Daoy (cell line): Measurements from ENCODE around the gene TFF1. TPM values are rescaled to one million over a fixed set of nuclear protein-coding genes. Genes with fewer than 3 reads are reported as not detected.
"Not testable (repeated sequence)": the region's sequence is repeated elsewhere in the genome, so short reads cannot be mapped to it uniquely, and the experiment has no call there.

Source experiments
- DNase-seq: peaks from one replicate; pipeline ENCODE4 v3.0.0-alpha.2; 2015; ENCODE audit warnings: low read depth
- total RNA-seq: library from RNA; depleted of rRNA; stranded (reverse); fragments of >200 nt; shearing (Covaris generic); gene quantifications from 2 replicates; pipeline ENCODE4 v1.2.3, GENCODE V29; 2014; rRNA removed

The TFF1 gene
- total RNA-seq, result not detected in 2 replicates

DNA sequence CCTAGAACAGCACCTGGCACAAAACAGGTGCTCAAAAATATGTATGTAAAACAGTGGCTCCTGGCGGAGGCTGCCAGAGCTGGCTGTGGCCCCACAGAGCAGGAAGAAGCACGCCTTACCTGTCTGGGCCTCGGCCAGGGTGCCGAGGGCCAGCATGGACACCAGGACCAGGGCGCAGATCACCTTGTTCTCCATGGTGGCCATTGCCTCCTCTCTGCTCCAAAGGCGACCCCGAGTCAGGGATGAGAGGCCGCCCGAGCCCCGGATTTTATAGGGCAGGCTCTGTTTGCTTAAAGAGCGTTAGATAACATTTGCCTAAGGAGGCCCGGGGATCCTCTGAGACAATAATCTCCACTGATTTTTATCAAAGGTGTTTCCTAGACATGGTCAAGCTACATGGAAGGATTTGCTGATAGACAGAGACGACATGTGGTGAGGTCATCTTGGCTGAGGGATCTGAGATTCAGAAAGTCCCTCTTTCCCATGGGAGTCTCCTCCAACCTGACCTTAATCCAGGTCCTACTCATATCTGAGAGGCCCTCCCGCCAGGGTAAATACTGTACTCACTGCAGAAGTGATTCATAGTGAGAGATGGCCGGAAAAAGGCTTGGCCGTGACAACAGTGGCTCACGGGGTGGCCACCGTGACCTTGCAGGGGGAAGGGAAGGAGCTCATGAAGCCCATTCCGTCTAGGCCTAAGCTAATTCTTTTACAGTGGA lies at the start of gene TFF1:
TSS of gene TFF1 (minus strand) at position 244 of the 719 bp plus-strand sequence. CDS start at position 204, 40 bp downstream.
- DNase-seq, result peak; percentile 75

DNA sequence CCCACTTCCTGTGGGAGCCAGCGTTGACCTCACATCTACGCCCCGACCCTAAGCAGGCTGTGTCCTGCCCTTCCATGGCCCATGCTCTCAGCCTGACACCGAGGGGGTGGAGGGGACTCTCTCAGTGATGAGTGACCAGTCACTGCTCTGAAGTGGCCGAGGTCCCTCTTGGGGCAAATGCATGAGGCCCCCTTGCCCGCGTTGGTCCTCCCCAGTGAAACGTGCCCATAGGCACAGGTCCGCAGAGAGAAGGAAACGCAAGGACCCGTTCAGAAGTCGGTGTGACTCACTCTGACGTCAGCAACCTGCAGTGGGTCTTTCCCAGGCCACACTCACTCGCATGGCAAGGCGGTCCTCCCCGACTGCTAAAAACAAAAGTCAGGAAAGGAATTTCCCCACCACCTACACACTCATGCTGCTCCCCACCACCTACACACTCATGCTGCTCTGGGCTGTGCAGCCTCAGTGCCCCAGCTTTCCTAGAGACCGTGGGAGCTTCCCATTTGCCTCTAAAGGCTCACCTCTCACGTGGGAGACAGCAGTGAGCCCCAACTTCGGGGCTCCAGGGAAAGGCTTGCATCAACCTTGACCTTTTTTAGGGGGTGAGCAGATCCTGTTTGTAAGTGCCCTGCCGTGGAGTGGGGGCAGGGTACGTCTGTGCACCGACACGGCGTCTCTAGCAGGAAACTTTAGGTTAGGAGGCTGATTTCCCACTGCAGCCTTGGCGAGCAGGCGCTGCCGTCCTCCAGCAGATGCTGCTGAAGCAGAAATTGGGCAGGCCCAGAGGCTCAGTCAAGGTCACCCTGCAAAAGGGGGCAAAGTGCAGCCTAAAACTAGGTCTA lies 48.8 kb upstream of the TFF1 start:
- peak; percentile 99 for DNase-seq

DNA sequence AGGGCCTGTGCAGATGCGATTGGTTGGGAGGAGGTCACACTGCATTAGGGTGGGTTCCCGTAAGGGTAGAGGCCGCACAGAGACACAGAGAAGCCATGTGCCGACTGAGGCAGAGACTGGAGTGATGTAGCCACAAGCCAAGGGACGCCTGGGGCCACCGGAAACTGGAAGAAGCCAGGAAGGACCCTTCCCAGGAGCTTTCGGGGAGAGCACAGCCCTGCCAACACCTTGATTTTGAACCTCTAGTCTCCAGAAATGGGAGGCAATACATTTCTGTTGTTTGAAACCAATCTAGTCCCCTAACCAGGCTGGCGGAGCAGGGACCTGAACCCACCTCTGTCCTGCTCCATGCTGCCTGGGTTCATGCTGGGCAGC lies 48.2 kb upstream of the TFF1 start:
- DNase-seq, result no peak

DNA sequence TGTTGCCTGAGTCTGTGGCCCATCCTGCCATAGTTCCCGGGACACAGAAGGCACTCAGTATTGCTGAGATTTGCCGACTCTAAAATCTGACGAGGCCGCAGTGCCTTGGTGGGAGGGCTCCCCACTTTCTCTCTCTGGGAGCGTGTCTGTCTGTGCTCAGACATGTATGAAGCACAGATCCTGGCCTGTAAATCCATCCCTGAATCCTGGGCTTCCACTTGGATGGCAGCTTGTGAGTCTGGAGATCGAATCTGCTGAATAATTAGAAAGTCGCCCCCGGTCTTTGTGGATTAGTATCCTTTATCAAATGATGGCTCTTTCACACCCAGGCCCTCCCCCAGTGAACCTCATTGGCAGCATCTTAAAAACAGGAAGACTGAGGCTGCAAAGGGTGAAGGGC lies 47.7 kb upstream of the TFF1 start:
- DNase-seq, result no peak

DNA sequence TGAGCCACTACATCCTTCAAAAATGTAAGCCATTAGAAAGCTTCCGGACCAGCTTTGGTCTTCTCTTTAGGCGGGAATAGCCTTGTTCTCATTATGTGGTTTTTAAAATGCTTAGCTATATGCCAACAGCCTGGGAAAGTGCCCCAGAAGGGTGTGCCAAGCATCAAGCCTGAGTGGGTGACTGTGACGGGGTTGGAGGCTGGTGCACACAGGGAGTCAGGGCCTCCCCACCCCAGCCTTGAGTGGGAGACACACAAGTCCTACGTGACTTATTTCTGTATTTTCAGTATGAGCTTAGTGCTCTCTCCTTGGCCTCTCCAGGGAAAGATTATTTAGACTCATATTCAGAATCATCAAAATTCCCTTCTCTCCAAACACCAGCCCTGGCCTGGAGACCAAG lies 47.2 kb upstream of the TFF1 start:
- DNase-seq, result peak; percentile 24

DNA sequence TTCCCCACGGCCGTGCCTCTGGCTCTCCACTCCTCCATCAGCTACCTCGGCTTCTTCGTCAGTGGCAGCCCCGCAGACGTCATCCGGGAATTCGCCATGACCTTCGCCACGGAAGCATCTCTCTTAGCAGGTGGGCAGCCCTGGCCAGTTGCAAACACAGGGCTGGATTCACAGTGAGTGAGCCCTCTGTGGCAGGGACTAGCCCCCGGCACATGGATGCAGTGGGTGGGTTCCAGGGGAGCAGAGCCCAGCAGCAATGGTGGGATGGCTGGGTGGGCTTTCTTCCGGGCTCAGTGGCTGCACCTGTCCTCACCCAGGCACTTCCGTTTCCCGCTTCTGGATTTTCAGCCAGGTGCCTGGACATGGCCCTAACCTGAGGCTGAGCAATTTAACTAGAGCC lies 46.8 kb upstream of the TFF1 start:
- no peak for DNase-seq

DNA sequence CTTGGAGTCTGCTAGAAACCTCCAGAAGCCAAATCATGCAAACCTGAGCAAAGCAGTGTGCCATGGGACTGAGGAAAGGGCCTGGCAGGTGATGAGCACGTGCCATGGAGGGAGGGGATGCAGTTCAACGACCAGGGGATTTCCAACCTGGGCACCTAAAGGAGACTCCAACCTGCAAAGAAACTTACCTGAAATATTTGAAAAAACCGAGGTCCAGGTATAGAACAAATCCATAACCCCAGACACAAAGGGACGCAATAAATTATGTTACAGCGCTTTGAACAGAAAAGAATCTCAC lies 46.2 kb upstream of the TFF1 start:
- no peak for DNase-seq

DNA sequence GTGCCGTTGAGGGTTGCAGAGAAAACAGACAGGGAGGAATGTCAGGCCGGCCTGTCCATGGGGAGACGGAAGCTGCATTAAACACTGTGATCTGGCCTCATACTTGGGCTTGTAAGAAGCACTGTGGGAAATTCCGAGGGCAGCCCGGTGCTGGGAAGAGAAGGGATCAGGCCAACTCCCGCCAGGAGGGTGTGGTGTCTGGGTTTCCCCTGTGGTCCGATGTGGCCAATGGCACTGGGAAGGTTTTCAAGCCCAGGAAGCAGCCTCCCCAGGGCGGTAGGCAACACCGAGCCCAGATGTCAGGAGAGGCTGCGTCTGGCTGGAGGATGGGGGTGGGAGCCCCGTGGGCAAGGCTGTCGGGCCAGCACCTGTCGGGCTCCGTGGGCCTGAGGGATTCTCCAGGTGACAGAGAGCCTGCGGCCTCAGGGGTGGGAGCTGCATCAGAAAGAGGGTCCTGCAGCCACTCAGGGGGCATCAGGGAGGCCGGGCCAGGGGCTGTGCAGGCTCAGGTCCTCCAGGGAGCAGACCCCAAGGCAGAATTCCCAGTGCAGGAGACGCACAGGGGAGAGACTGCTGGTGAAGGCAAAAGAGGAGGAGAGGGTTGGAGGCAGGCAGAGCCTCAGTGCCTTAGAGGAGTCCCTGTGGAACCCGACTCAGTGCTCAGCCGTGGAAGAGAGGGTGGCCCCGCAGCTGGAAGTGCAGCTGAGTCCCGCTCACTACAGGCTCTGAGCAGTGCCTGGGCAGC lies 45.7 kb upstream of the TFF1 start:
- peak; percentile 79 for DNase-seq

DNA sequence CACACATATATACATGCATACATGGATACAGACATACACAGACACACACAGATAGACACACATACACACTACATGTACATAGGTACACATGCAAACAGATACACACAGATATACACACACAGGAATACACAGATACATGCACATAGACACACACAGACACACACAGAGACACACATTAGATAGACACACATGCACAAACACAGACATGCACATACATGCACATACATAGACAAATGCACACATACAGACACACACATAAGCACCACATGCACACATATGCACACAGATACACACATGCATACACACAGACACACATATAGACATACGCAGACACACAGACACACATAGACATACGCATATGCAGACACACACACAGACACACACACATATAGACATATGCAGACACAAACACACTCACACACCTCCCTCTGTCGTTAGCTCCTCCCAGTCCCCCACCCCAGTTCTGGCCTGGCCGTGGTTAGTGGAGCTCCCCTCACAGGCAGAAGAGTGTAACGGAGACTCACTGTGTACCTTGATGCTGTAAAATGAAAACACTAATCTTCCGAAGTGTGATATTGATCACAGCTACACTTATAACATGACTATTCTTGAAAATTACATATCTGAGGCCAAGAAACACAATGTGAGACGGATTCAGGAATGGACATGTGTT lies 45.0 kb upstream of the TFF1 start:
- DNase-seq, result peak; percentile 54

DNA sequence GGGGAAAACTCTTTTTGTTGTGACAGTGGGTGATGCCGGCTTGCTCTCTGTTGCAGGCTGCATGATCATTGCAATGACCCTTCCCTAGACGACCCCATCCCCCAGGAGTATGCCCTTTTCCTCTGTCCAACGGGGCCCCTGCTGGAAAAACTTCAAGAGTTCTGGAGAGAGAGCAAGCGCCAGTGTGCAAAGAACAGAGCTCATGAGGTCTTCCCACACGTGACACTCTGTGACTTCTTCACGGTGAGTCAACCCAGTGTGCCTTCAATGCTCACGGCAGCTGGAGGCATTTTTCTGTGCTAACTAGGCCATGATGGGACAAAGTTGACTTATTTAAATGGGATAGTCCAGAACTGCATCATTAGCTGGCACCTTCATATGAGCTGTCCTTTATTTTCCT lies 43.0 kb upstream of the TFF1 start:
- DNase-seq, result no peak

DNA sequence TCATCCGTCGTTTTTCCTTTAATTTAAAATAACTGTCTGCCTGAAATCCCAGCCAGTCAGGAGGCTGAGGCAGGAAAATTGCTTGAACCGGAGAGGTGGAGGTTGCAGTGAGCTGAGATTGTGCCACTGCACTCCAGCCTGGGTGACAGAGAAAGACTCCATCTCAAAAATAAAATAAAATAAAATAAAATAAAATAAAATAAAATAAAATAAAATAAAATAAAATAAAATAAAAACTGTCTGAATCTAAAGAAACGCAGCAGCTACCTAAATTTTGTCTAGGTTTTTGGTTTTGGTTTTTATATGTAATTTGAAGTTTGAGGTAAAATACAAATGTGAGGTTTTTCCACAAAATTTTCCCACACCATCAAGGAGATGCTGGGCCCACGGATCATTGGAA lies 42.4 kb upstream of the TFF1 start:
- not testable (repeated sequence) for DNase-seq

DNA sequence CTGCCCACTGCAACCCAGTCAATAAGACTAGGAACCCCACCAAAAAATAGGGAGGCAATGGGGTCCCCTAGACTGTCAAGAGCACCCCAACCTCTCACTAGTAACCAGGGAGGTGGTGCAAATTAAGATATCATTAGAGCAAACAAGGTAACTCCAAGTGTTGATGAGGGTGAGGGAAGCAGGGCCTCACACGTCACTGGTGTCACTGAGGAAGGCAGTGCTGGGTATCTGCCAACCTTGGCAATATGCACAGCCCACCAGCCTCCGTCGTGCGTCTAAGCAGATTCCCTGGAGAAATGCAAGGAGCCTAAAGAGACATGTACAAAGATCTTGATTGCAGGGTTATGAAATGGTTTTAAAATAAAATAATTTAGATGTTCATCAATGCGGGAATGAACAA lies 41.1 kb upstream of the TFF1 start:
- DNase-seq, result no peak

DNA sequence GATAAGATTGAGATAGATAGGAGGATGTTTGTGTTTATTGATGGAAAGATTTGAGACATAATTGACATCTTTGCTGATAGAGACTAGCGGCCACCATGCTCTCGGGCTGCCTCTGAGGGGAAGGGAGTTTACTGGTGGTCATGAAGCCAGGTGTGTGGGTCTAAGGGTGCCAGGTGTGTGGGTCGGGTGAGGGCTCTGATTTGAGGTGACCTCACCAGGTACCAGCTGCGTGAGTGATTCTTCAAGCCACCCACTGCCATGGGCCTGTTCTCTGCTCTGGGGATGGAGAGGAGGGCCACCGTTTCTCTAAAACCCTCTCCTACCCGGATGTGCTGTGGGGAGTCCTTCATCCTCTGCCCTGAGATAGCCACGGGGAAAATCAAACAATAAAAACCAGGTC lies 40.5 kb upstream of the TFF1 start:
- DNase-seq, result no peak

DNA sequence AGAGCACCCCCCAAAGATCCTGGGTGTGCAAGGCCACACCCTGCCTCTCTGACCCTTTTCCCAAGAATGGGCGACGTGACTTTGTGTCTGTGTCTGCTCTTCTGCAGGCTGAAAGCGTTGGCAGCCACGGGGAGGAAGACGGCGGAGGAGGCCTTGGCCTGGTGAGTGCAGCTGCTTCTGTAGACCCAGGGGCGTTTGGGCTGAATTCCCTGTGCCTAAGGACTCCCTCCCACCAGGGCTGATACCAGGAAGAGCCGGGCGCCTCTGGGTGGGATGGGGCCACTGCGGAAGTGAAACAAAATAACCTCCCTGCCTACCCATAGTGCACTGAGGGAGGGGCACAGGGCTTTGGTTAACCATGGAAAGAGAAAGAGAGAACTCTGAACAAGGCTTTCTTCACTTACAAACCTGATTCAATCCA lies 39.9 kb upstream of the TFF1 start:
- DNase-seq, result no peak

DNA sequence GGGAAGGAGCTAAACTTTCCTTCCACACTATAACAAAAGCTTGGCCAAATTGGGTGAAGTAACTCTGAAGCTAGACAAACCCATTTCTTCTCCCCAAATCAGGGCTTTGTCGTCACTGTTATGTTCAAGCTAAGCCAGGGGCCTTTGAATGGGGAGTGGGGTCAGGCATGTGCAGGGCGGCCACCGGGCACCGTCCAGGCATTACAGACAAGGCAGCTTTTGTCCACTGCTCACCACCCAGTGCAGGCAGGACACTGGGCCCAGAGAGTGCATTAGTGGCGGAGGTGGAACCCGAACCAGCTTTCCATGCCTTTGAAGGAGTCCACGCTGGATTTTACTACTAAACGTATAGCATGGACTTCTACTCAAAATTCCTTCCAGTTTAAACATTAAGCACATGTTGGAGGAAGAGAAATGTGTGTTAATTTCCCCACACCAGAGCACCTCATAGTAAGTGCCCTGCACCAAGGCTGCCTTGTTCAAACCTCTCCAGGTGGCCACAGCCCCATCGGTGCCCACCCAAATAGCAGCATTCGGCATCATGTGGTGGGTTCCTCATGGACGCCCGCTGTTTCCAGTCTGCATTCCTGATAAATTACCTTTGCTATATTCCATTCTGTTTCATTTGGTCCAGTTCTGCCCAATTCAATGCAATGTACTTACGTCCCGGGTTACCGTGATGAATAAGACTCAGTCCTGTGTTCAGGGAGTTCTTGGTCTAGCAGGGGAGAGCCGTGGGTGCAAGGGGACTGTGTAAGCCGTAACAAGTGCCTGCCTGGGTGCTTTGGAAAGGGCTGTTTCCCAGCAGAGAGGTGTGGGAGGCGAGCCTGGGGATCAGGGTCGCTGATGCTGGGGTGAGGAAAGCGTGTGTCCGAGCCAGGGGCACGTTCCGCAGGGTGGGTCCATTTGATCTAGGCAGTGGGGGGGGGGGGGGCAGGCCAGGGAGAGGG lies 39.0 kb upstream of the TFF1 start:
- DNase-seq, result no peak

DNA sequence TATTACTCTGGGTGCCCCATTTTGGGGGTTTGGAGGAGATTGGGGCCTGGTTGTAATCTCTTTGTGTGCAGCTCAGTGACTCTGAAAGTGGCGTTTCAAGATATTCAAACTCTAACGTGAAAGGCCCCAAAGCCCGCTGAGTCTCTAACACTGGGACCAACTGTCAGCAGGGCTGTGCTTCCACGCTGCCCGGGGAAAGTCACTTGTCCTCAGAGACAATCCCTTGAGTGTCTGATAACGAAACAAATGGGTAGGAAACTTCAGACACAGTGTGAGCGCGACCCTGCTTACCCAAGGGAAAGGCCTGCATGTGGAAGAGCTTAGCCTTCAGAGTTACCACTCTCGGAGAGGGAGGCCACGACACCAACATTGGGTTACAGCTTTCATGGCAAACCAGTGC lies 38.2 kb upstream of the TFF1 start:
- DNase-seq, result no peak

DNA sequence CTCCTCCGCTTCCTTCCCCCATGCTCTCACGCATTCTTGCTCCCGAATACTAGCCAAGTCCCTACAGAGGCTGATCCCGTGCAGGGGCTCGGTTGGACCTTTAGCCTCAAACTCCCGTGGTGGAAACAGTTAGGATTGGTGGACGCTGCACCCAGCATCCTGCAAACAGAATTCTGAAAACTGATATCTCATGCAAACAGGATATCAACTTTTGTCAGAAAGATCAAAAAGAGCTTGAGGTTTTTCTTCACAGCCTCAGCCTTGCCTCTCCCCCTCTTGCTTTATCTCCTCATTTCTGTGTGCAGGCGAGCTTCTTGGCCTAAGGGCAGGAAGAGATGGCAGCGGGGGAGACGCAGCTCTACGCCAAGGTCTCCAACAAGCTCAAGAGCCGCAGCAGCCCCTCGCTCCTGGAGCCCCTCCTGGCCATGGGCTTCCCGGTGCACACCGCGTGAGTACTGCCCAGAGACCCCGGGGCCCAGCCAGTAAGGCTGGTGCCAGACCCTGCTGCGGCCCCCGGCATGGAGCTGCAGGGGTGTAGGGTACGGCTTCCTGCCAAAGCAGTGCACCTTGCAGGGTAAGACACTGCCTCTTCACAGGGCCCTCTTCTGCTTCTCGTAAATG lies 37.4 kb upstream of the TFF1 start, which contains the start of gene UBASH3A:
TSS of gene UBASH3A (plus strand) at position 292 of the 621 bp plus-strand sequence. CDS start at position 336, 44 bp downstream.
- no peak for DNase-seq

DNA sequence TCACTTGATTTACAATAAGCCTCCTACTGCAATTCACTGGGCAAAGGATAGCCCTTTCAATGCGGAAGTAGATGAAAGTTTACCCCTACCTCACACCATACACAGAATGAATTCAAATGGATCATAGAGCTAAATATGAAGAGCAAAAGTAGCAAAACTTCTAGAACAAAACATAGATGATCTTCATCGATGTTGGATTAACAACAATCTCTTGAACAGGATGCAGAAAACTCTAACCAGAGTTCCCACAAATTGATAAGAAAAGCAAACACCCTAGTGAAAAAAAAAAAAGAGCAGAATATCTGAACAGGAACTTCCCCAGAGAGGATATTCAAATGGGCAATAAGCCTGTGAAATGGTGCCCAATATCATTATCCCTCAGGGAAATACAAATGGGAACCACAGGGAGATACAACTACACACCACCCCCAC lies 35.5 kb upstream of the TFF1 start:
- DNase-seq, result no peak

DNA sequence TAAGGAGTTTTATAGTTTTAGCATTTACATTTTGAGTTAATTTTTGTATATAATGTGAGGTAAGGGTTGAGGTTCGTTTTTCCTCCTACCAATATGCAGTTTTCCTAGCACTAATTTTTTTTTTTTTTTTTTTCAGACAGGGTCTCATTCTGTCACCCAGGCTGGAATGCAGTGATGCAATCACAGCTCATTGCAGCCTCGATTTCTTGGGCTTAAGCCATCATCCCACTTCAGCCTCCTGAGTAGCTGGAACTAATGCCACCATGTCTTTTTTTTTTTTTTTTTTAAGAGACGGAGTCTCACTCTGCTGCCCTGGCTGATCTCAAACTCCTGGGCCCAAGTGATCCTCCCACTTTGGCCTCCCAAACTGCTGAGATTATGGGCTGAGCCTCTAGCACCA lies 34.8 kb upstream of the TFF1 start:
- peak; percentile 59 for DNase-seq

DNA sequence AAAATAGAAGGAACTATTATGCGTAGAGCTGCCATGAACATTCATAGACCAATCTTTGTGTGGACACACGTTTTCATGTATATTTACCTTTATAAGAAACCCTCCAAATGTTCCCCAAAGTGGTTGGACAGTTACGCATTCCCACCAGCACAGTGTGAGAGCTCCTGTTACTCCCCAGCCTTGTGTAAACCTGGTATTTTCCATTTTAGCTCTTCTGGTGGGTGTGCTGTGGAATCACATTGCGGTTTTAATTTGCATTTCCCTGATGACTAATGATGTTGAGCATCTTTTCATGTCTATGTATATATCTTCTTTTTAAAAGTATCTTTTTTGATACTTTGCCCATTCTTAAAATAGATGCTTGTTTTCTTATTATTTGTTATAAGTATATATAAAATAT lies 34.2 kb upstream of the TFF1 start:
- peak; percentile 58 for DNase-seq
